Measurements from ENCODE around the gene COG3.

COG3 gene

GRCh38 chr13:45474584-45475454, 10.1 kb downstream of the COG3 start:
- Histone ChIP-seq H3K36me3 (ENCODE audit: low read depth) (peaks cover 34% of the 10 kb centered on the region), H3K4me1 (ENCODE audit: insufficient read depth, poor library complexity, severe bottlenecking) (peaks cover 7% of the 10 kb centered on the region), H3K9me3 (ENCODE audit: severe bottlenecking) (no peaks in the 10 kb centered on the region), H3K27ac (ENCODE audit: poor library complexity, severe bottlenecking) (no peak overlapping the region), H3K4me3 (ENCODE audit: severe bottlenecking) (no peak overlapping the region), H3K27me3 (ENCODE audit: insufficient read depth, poor library complexity, severe bottlenecking) (no peaks in the 10 kb centered on the region)
- ATAC-seq (ENCODE audit: low read depth) (no peak), DNase-seq (ENCODE audit: low spot score) (no peak)
- TF ChIP-seq CTCF (IDR thresholded peaks at IDR 0.05; ENCODE audit: poor library complexity, severe bottlenecking): no peak

GRCh38 chr13:45479661-45480060, 14.9 kb downstream of the COG3 start:
- H3K4me1 ChIP-seq (ENCODE audit: insufficient read depth, poor library complexity, severe bottlenecking): peaks cover 30% of the 10 kb centered on the region
- no peaks in the 10 kb centered on the region for H3K9me3 ChIP-seq (ENCODE audit: severe bottlenecking)
- DNase-seq (ENCODE audit: low spot score) (no peak), ATAC-seq (ENCODE audit: low read depth) (no peak)
- peaks cover 73% of the 10 kb centered on the region for H3K36me3 ChIP-seq (ENCODE audit: low read depth)
- no peak for TF ChIP-seq CTCF (IDR thresholded peaks at IDR 0.05; ENCODE audit: poor library complexity, severe bottlenecking)
- peak overlapping the region; percentile 97 for H3K27ac ChIP-seq (ENCODE audit: poor library complexity, severe bottlenecking)
- H3K4me3 ChIP-seq (ENCODE audit: severe bottlenecking): no peak overlapping the region
- H3K27me3 ChIP-seq (ENCODE audit: insufficient read depth, poor library complexity, severe bottlenecking): no peaks in the 10 kb centered on the region

- Histone ChIP-seq H3K4me1 (ENCODE audit: insufficient read depth, poor library complexity, severe bottlenecking) (peaks cover 30% of the 10 kb centered on the region), H3K27me3 (ENCODE audit: insufficient read depth, poor library complexity, severe bottlenecking) (no peaks in the 10 kb centered on the region), H3K9me3 (ENCODE audit: severe bottlenecking) (no peaks in the 10 kb centered on the region), H3K36me3 (ENCODE audit: low read depth) (peaks cover 70% of the 10 kb centered on the region), H3K4me3 (ENCODE audit: severe bottlenecking) (no peak overlapping the region), H3K27ac (ENCODE audit: poor library complexity, severe bottlenecking) (peak overlapping the region; percentile 97)
- TF ChIP-seq CTCF (IDR thresholded peaks at IDR 0.05; ENCODE audit: poor library complexity, severe bottlenecking): no peak
- ATAC-seq (ENCODE audit: low read depth): 0 out of 3 replicates have a peak, but pooled peaks have one; percentile 23
- DNase-seq (ENCODE audit: low spot score): no peak
Observed at GRCh38 chr13:45481688-45482087, 16.9 kb downstream of the COG3 start.

- no peak for TF ChIP-seq CTCF (IDR thresholded peaks at IDR 0.05; ENCODE audit: poor library complexity, severe bottlenecking)
- Histone ChIP-seq H3K4me3 (ENCODE audit: severe bottlenecking) (no peak overlapping the region), H3K4me1 (ENCODE audit: insufficient read depth, poor library complexity, severe bottlenecking) (peaks cover 30% of the 10 kb centered on the region), H3K27me3 (ENCODE audit: insufficient read depth, poor library complexity, severe bottlenecking) (no peaks in the 10 kb centered on the region), H3K27ac (ENCODE audit: poor library complexity, severe bottlenecking) (peak overlapping the region; percentile 97), H3K9me3 (ENCODE audit: severe bottlenecking) (no peaks in the 10 kb centered on the region), H3K36me3 (ENCODE audit: low read depth) (peaks cover 70% of the 10 kb centered on the region)
- peak; percentile 96 for ATAC-seq (ENCODE audit: low read depth)
- no peak for DNase-seq (ENCODE audit: low spot score)
Observed at GRCh38 chr13:45482571-45483173, 17.9 kb downstream of the COG3 start.
